Astrocyte (in vitro differentiated cells and primary cell): ENCODE measurements around the gene FTO. TPM values are rescaled to one million over a fixed set of nuclear protein-coding genes. Genes with fewer than 3 reads are reported as not detected.
A peak's percentile ranks its signal among the peaks of the same experiment; 100 is the strongest.

Experiments used
- DNase-seq: peaks from one replicate; pipeline ENCODE4 v3.0.0-alpha.2; 2010; ENCODE audit warnings: low read depth
- FAIRE-seq: peaks from 2 replicates; lab custom pipeline; 2011; peaks lifted over from hg19 to GRCh38; lab: Jason Lieb, UNC
- H2AFZ ChIP-seq: 2 replicates; pipeline ENCODE4 v1.6.0; 2012; ENCODE audit warnings: low read depth, low read length, inconsistent platforms
- H3K27ac ChIP-seq: 2 replicates; pipeline ENCODE4 v1.5.1; 2011; ENCODE audit warnings: low read depth, low read length, inconsistent platforms
- H3K27me3 ChIP-seq: 2 replicates; pipeline ENCODE4 v1.6.0; 2011; ENCODE audit warnings: low read length, inconsistent platforms; ENCODE audit not compliant: insufficient read depth
- H3K36me3 ChIP-seq: 2 replicates; pipeline ENCODE4 v1.5.1; 2011; ENCODE audit warnings: low read length, inconsistent platforms; ENCODE audit not compliant: insufficient read depth
- H3K4me1 ChIP-seq: 2 replicates; pipeline ENCODE4 v1.5.1; 2011; ENCODE audit warnings: low read length, inconsistent platforms; ENCODE audit not compliant: insufficient read depth
- H3K4me2 ChIP-seq: 2 replicates; pipeline ENCODE4 v1.6.0; 2012; ENCODE audit warnings: low read length, inconsistent platforms
- H3K4me3 ChIP-seq: 2 replicates; pipeline ENCODE4 v1.5.1; 2011; ENCODE audit warnings: low read depth, mild to moderate bottlenecking, low read length, inconsistent platforms; ENCODE audit not compliant: insufficient read depth
- H3K79me2 ChIP-seq: 2 replicates; pipeline ENCODE4 v1.6.0; 2012; ENCODE audit warnings: mild to moderate bottlenecking, low read length, inconsistent platforms; ENCODE audit not compliant: insufficient read depth
- H3K9ac ChIP-seq: 2 replicates; pipeline ENCODE4 v1.6.0; 2012; ENCODE audit warnings: mild to moderate bottlenecking, low read length, inconsistent platforms
- H3K9me3 ChIP-seq: 2 replicates; pipeline ENCODE4 v1.5.1; 2012; ENCODE audit warnings: low read depth, mild to moderate bottlenecking, low read length, inconsistent platforms; ENCODE audit not compliant: insufficient read depth
- H4K20me1 ChIP-seq: 2 replicates; pipeline ENCODE4 v1.6.0; 2012; ENCODE audit warnings: low read length, inconsistent platforms; ENCODE audit not compliant: insufficient read depth
- H3K27ac Mint-ChIP-seq: one replicate; pipeline ENCODE4 v1.8.0; 2021; ENCODE audit warnings: mild to moderate bottlenecking, mixed read lengths; ENCODE audit not compliant: unreplicated experiment
- H3K27me3 Mint-ChIP-seq: one replicate; pipeline ENCODE4 v1.8.0; 2021; ENCODE audit warnings: low read depth, mixed read lengths; ENCODE audit not compliant: unreplicated experiment
- H3K36me3 Mint-ChIP-seq: one replicate; pipeline ENCODE4 v1.8.0; 2021; ENCODE audit warnings: low read depth, mixed read lengths; ENCODE audit not compliant: unreplicated experiment
- H3K4me1 Mint-ChIP-seq: one replicate; pipeline ENCODE4 v1.8.0; 2021; ENCODE audit warnings: low read depth, mixed read lengths; ENCODE audit not compliant: unreplicated experiment
- H3K4me3 Mint-ChIP-seq: one replicate; pipeline ENCODE4 v1.8.0; 2021; ENCODE audit warnings: mild to moderate bottlenecking, moderate library complexity, mixed read lengths; ENCODE audit not compliant: unreplicated experiment
- H3K9me3 Mint-ChIP-seq: one replicate; pipeline ENCODE4 v1.8.0; 2021; ENCODE audit warnings: mild to moderate bottlenecking, mixed read lengths; ENCODE audit not compliant: unreplicated experiment
- CTCF ChIP-seq: IDR thresholded peaks from 2 replicates; pipeline ENCODE4 v1.5.1; 2011; ENCODE audit warnings: low read depth, mild to moderate bottlenecking, inconsistent platforms, low read length, moderate library complexity; ENCODE audit not compliant: insufficient read depth
- EZH2 ChIP-seq: IDR thresholded peaks from 2 replicates; pipeline ENCODE4 v1.6.1; 2012; ENCODE audit warnings: mild to moderate bottlenecking, low read length, inconsistent platforms; ENCODE audit not compliant: insufficient read depth
- total RNA-seq: library from RNA; stranded (reverse); gene quantifications from 2 replicates; pipeline ENCODE4 v1.2.1, GENCODE V29; 2021

The FTO gene
- total RNA-seq, 1 donor from 2014 or later, result 73.1 TPM

DNA sequence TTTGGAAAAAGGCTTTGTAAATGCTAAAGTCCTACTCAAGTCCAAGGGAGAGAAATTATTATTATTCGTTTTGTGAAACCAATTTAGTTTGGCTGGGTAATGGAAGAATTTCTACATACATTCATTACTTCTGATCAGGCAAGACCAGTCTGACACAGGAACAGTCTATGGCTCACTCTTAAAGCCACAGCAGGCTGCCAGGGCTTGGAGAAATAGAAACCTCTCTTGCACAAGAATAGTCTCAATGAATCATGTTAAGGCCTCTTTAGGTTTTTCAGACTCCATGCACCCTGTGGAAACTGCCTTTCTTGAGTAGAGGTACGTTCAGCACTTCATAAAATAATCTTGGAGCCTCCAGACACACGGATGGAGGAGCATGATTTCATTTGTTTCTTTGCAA, 414.9 kb downstream of the FTO start:
- Histone ChIP-seq H3K36me3 (no peaks in the 10 kb centered on the region), H3K79me2 (no peaks in the 10 kb centered on the region), H3K4me3 (no peak overlapping the region), H3K27me3 (no peaks in the 10 kb centered on the region), H3K4me2 (no peak overlapping the region), H4K20me1 (no peaks in the 10 kb centered on the region), H2AFZ (no peak overlapping the region), H3K9ac (no peak overlapping the region), H3K9me3 (no peaks in the 10 kb centered on the region), H3K4me1 (peaks cover 4% of the 10 kb centered on the region), H3K27ac (no peak overlapping the region)
- H3K9me3 Mint-ChIP-seq, result peaks cover 6% of the 10 kb centered on the region
- FAIRE-seq (no peak), DNase-seq (peak; percentile 15)
- no peak overlapping the region for H3K4me3 Mint-ChIP-seq
- no peak overlapping the region for H3K27ac Mint-ChIP-seq
- peaks cover 9% of the 10 kb centered on the region for H3K36me3 Mint-ChIP-seq
- TF ChIP-seq CTCF (no peak), EZH2 (no peak)
- no peaks in the 10 kb centered on the region for H3K4me1 Mint-ChIP-seq
- H3K27me3 Mint-ChIP-seq, result peaks cover 1% of the 10 kb centered on the region

- no peaks in the 10 kb centered on the region for H3K9me3 ChIP-seq
- Mint-ChIP-seq H3K4me1 (no peaks in the 10 kb centered on the region), H3K27me3 (peaks cover 1% of the 10 kb centered on the region), H3K36me3 (peaks cover 5% of the 10 kb centered on the region), H3K4me3 (no peak overlapping the region), H3K27ac (no peak overlapping the region), H3K9me3 (peaks cover 3% of the 10 kb centered on the region)
- no peaks in the 10 kb centered on the region for H3K27me3 ChIP-seq
- no peak overlapping the region for H3K4me3 ChIP-seq
- no peaks in the 10 kb centered on the region for H3K79me2 ChIP-seq
- H3K36me3 ChIP-seq, result no peaks in the 10 kb centered on the region
- FAIRE-seq (no peak), DNase-seq (no peak)
- no peaks in the 10 kb centered on the region for H4K20me1 ChIP-seq
- H3K4me1 ChIP-seq, result peaks cover 3% of the 10 kb centered on the region
- no peak overlapping the region for H2AFZ ChIP-seq
- no peak overlapping the region for H3K4me2 ChIP-seq
- H3K27ac ChIP-seq, result no peak overlapping the region
- TF ChIP-seq CTCF (no peak), EZH2 (no peak)
- H3K9ac ChIP-seq, result no peak overlapping the region
Measured at GRCh38 chr16:54120846-54121480, 417.0 kb downstream of the FTO start.

GRCh38 chr16:54121539-54122295, 417.8 kb downstream of the FTO start:
- Histone ChIP-seq H3K9me3 (no peaks in the 10 kb centered on the region), H2AFZ (no peak overlapping the region), H3K4me1 (no peaks in the 10 kb centered on the region), H3K27me3 (no peaks in the 10 kb centered on the region), H3K4me2 (no peak overlapping the region), H3K27ac (no peak overlapping the region), H3K4me3 (no peak overlapping the region), H3K9ac (no peak overlapping the region), H3K79me2 (no peaks in the 10 kb centered on the region), H4K20me1 (no peaks in the 10 kb centered on the region), H3K36me3 (no peaks in the 10 kb centered on the region)
- TF ChIP-seq EZH2 (no peak), CTCF (no peak)
- Mint-ChIP-seq H3K27me3 (peaks cover 1% of the 10 kb centered on the region), H3K4me1 (no peaks in the 10 kb centered on the region), H3K9me3 (peaks cover 3% of the 10 kb centered on the region), H3K36me3 (peaks cover 4% of the 10 kb centered on the region), H3K4me3 (no peak overlapping the region), H3K27ac (no peak overlapping the region)
- DNase-seq (no peak), FAIRE-seq (no peak)
